HL-60 (cell line): ENCODE data around the gene ZNF423.

Experiments
- DNase-seq, 2 experiments: peaks; one replicate each; pipeline ENCODE4 v3.0.0-alpha.2; 2010 to 2020; ENCODE audit warnings: low read depth in 1 of 2, low spot score in 1 of 2
- H3K27ac ChIP-seq: fragments of 250-450 bp; sonication (Bioruptor Pico); replicated peaks from 2 replicates; pipeline ENCODE4 v1.5.1; 2020; ENCODE audit warnings: mild to moderate bottlenecking, moderate library complexity
- H3K27me3 ChIP-seq: fragments of 250-450 bp; sonication (Bioruptor Pico); 2 replicates; pipeline ENCODE4 v1.5.1; 2021; ENCODE audit warnings: mild to moderate bottlenecking, moderate library complexity; ENCODE audit not compliant: insufficient read depth, poor library complexity, severe bottlenecking
- H3K4me3 ChIP-seq: replicated peaks from 2 replicates; pipeline ENCODE4 v1.5.1; 2011; ENCODE audit warnings: mild to moderate bottlenecking, control low read depth, low read length; ENCODE audit not compliant: insufficient read depth
- GABPA ChIP-seq: IDR thresholded peaks from 2 replicates; pipeline ENCODE4 v1.6.1; 2012; ENCODE audit warnings: low read depth
- POLR2AphosphoS5 ChIP-seq: IDR thresholded peaks from 2 replicates; pipeline ENCODE4 v1.6.1; 2012; ENCODE audit warnings: low read depth
- SPI1 ChIP-seq: IDR thresholded peaks from 2 replicates; pipeline ENCODE4 v1.6.1; 2012; ENCODE audit warnings: low read depth, mild to moderate bottlenecking, borderline replicate concordance
- TF ChIP-seq, protein P1 (sequence below): IDR thresholded peaks from 2 replicates; pipeline ENCODE4 v1.6.1; 2012; ENCODE audit warnings: low read depth; ENCODE audit not compliant: insufficient replicate concordance
- TF ChIP-seq, protein P2 (sequence below): IDR thresholded peaks from one replicate; pipeline ENCODE4 v1.5.1; 2011; ENCODE audit warnings: low read length, control low read depth, inconsistent platforms; ENCODE audit not compliant: insufficient read depth

ZNF423 gene

DNA sequence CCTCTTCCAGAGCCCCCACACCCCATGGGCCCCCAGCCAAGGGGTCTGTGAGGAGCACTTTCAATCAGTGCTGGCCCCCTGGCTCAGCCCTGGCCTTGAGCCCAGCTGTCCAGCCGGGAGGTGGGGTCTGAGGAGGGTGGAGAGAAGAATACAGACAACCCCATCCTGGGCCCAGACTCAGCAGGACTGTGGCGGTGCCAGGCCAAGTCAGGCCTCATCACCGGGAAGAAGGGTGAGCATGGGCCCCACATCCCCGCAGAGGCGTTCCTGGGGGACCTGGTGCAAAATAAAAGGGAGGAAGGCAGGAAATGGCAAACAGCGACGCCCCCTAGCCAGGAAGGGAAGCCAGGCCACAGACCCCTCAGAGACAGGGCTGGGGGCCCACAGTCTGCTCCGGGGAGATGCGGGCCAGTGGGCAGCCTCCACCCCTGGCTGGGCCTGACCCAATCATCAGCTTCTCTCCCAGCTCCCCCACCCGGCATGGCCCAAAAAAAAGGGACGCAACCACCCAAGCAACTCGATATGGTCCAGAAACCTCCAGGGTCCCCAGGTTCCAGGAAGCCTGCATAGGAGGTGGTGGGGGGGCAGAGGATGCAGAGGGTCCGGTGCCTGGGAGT lies 20.6 kb downstream of the ZNF423 start:
- Histone ChIP-seq H3K27me3 (peaks cover 8% of the 10 kb centered on the region), H3K27ac (no peak overlapping the region), H3K4me3 (no peak overlapping the region)
- TF ChIP-seq GABPA (no peak), POLR2AphosphoS5 (no peak), SPI1 (no peak)
- TF ChIP-seq, protein P1, sequence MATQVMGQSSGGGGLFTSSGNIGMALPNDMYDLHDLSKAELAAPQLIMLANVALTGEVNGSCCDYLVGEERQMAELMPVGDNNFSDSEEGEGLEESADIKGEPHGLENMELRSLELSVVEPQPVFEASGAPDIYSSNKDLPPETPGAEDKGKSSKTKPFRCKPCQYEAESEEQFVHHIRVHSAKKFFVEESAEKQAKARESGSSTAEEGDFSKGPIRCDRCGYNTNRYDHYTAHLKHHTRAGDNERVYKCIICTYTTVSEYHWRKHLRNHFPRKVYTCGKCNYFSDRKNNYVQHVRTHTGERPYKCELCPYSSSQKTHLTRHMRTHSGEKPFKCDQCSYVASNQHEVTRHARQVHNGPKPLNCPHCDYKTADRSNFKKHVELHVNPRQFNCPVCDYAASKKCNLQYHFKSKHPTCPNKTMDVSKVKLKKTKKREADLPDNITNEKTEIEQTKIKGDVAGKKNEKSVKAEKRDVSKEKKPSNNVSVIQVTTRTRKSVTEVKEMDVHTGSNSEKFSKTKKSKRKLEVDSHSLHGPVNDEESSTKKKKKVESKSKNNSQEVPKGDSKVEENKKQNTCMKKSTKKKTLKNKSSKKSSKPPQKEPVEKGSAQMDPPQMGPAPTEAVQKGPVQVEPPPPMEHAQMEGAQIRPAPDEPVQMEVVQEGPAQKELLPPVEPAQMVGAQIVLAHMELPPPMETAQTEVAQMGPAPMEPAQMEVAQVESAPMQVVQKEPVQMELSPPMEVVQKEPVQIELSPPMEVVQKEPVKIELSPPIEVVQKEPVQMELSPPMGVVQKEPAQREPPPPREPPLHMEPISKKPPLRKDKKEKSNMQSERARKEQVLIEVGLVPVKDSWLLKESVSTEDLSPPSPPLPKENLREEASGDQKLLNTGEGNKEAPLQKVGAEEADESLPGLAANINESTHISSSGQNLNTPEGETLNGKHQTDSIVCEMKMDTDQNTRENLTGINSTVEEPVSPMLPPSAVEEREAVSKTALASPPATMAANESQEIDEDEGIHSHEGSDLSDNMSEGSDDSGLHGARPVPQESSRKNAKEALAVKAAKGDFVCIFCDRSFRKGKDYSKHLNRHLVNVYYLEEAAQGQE, result no peak
- TF ChIP-seq, protein P2, sequence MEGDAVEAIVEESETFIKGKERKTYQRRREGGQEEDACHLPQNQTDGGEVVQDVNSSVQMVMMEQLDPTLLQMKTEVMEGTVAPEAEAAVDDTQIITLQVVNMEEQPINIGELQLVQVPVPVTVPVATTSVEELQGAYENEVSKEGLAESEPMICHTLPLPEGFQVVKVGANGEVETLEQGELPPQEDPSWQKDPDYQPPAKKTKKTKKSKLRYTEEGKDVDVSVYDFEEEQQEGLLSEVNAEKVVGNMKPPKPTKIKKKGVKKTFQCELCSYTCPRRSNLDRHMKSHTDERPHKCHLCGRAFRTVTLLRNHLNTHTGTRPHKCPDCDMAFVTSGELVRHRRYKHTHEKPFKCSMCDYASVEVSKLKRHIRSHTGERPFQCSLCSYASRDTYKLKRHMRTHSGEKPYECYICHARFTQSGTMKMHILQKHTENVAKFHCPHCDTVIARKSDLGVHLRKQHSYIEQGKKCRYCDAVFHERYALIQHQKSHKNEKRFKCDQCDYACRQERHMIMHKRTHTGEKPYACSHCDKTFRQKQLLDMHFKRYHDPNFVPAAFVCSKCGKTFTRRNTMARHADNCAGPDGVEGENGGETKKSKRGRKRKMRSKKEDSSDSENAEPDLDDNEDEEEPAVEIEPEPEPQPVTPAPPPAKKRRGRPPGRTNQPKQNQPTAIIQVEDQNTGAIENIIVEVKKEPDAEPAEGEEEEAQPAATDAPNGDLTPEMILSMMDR, result no peak
- DNase-seq, result no peak

DNA sequence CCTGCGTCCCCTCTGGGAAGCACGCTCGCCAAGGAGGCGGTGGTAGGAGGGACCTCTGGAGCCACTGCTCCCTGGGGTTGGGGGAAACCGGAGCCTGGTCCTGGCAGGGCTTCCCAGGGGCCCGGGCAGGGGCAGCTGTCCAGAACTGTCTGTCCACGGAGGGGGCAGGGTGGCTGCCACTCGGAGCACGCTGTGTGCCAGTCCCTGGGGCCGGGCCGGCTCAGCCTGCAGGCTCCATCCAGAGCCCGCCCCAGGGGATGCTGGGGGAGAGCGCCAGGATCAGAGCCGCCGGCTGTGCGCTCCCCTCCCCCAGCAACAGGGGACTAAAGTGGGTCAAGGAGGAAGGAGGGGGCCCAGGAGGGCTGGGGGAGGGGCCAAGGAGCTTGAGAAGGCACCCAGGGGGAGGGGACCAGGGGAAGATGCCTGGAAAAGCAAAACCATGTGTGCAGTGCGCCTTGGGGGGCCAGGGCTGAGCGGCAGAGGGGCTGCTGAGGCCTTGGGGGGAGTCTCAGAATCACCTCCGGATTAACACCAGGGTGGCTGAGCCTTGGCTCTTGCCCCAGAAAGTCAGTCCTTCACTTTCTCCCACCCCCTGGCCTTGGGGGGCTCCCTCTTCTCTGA lies 21.3 kb downstream of the ZNF423 start:
- Histone ChIP-seq H3K27ac (no peak overlapping the region), H3K27me3 (peaks cover 8% of the 10 kb centered on the region), H3K4me3 (no peak overlapping the region)
- no peak for DNase-seq
- TF ChIP-seq, protein P1, result no peak
- TF ChIP-seq, protein P2, result no peak
- TF ChIP-seq GABPA (no peak), POLR2AphosphoS5 (no peak), SPI1 (no peak)

DNA sequence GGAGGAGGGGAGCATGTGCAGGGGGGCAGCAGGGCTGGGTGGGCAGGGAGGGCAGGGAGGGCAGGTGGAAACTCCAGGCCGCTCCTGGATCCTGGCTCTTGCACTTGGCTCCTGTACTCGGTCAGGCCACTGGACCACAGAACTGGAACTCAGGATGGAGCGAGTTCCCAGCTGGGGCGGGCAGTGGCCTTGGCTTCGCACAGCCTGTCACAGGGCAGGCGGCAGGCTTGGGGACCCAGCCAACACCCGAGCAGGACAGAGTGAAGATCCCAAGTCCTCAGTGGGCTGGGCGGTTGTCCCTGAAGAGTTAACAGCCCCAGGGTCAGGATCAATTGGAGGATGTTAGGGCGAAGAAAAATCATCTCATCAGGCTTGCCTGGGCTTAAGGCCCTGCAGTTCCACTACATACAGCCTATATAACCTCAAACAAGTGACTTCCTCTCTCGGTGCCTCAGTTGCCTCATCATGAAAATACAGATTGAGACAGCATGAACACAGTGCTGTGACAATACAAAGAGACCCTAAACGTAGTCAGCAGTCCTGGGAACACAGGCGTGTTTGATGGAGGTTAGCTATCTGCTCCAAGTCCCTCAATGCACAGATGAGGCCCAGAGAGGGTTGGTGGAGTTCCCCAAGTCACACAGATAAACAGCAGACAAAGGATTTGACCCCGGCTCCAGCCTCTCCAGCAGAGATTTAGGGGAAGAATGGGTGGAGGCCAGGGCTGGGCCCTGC lies 21.9 kb downstream of the ZNF423 start:
- H3K27ac ChIP-seq, result no peak overlapping the region
- no peak for TF ChIP-seq POLR2AphosphoS5
- no peak for TF ChIP-seq GABPA
- TF ChIP-seq SPI1, result no peak
- TF ChIP-seq, protein P2, result no peak
- TF ChIP-seq, protein P1, result no peak
- H3K4me3 ChIP-seq, result no peak overlapping the region
- DNase-seq, result no peak
- peaks cover 4% of the 10 kb centered on the region for H3K27me3 ChIP-seq
